HepG2 (cell line): Measurements from ENCODE around the gene RABEPK. TPM values are rescaled to one million over a fixed set of nuclear protein-coding genes. Genes with fewer than 3 reads are reported as not detected.
A peak's percentile ranks its signal among the peaks of the same experiment; 100 is the strongest.

Source experiments
- DMTF1 ChIP-seq: sonication (generic); formaldehyde crosslinking; IDR thresholded peaks from 2 replicates; pipeline ENCODE4 v1.4.0; 2020; ENCODE audit warnings: mild to moderate bottlenecking, missing genetic modification reagents
- FOXO1 ChIP-seq: sonication (generic); formaldehyde crosslinking; IDR thresholded peaks from 2 replicates; pipeline ENCODE4 v1.4.0; 2020; ENCODE audit warnings: missing genetic modification reagents
- HHEX ChIP-seq: IDR thresholded peaks from 2 replicates; pipeline ENCODE4 v1.6.1; 2016; ENCODE audit warnings: control low read depth
- JARID2 ChIP-seq: sonication (generic); formaldehyde crosslinking; IDR thresholded peaks from 2 replicates; pipeline ENCODE4 v1.8.1; 2023; ENCODE audit warnings: missing genetic modification reagents, inconsistent platforms; ENCODE audit not compliant: insufficient replicate concordance
- MXD1 ChIP-seq: sonication (generic); formaldehyde crosslinking; IDR thresholded peaks from 2 replicates; pipeline ENCODE4 v1.4.0; 2020; ENCODE audit warnings: mild to moderate bottlenecking, missing genetic modification reagents
- PHF21A ChIP-seq: sonication (generic); formaldehyde crosslinking; IDR thresholded peaks from 2 replicates; pipeline ENCODE4 v1.5.0; 2020; ENCODE audit warnings: mild to moderate bottlenecking, missing genetic modification reagents
- RARG ChIP-seq: sonication (generic); formaldehyde crosslinking; IDR thresholded peaks from 2 replicates; pipeline ENCODE4 v1.4.0; 2020; ENCODE audit warnings: low read depth, mild to moderate bottlenecking, missing genetic modification reagents
- RFXANK ChIP-seq: IDR thresholded peaks from 2 replicates; pipeline ENCODE4 v1.6.1; 2016
- SYNCRIP ChIP-seq: fragments of 200-400 bp; formaldehyde crosslinking; IDR thresholded peaks from 2 replicates; pipeline ENCODE4 v1.6.1; 2018; ENCODE audit warnings: mild to moderate bottlenecking, low read depth, low read length; ENCODE audit not compliant: insufficient read depth
- ZMAT3 ChIP-seq: sonication (generic); formaldehyde crosslinking; conservative IDR thresholded peaks from 2 replicates; pipeline ENCODE4 v1.7.0; 2021; ENCODE audit warnings: missing genetic modification reagents
- ZNF34 ChIP-seq: sonication (generic); formaldehyde crosslinking; IDR thresholded peaks from 2 replicates; pipeline ENCODE4 v1.4.0; 2020; ENCODE audit warnings: mild to moderate bottlenecking, missing genetic modification reagents, borderline replicate concordance
- ZNF713 ChIP-seq: sonication (generic); formaldehyde crosslinking; IDR thresholded peaks from 2 replicates; pipeline ENCODE4 v1.4.0; 2020; ENCODE audit warnings: mild to moderate bottlenecking, missing genetic modification reagents
- ZSCAN29 ChIP-seq: sonication (generic); formaldehyde crosslinking; conservative IDR thresholded peaks from 2 replicates; pipeline ENCODE4 v1.4.0; 2020; ENCODE audit warnings: mild to moderate bottlenecking, missing genetic modification reagents
- polyA plus RNA-seq, 8 experiments: library from polyadenylated mRNA; depleted of rRNA in 3 of 8; stranded (reverse) in 7 of 8; unstranded in 1 of 8; fragments of >200 nt; fragmentation: Illumina TruSeq in 4 of 8; extraction: Trizol in 4 of 8; gene quantifications; 2 replicates each; pipeline versions ENCODE4 v1.2.1 to v1.2.3, GENCODE V29; 2011 to 2016; ENCODE audit warnings: low read depth in 4 of 8, missing spikeins in 1 of 8, mixed read lengths in 1 of 8; ENCODE audit not compliant: insufficient read depth in 1 of 8
- total RNA-seq, 5 experiments: library from RNA; depleted of rRNA; stranded (reverse); fragments of >200 nt; fragmentation: Illumina TruSeq; extraction: Trizol; gene quantifications; 2 replicates each; pipeline ENCODE4 v1.2.3, GENCODE V29; 2016; ENCODE audit warnings: low read depth in 1 of 5
- TF ChIP-seq, protein P1 (sequence below): sonication (generic); formaldehyde crosslinking; IDR thresholded peaks from 2 replicates; pipeline ENCODE4 v1.5.0; 2020; ENCODE audit warnings: missing genetic modification reagents, mild to moderate bottlenecking, borderline replicate concordance
- TF ChIP-seq, protein P2 (sequence below): sonication (generic); formaldehyde crosslinking; IDR thresholded peaks from 2 replicates; pipeline ENCODE4 v1.8.0; 2022; ENCODE audit warnings: mild to moderate bottlenecking, missing genetic modification reagents; ENCODE audit not compliant: insufficient replicate concordance
- TF ChIP-seq, protein P3 (sequence below): sonication (generic); formaldehyde crosslinking; IDR thresholded peaks from 2 replicates; pipeline ENCODE4 v1.8.1; 2023; ENCODE audit warnings: missing genetic modification reagents, inconsistent platforms, borderline replicate concordance
- TF ChIP-seq, protein P4 (sequence below): sonication (generic); formaldehyde crosslinking; IDR thresholded peaks from 2 replicates; pipeline ENCODE4 v1.4.0; 2020; ENCODE audit warnings: missing genetic modification reagents; ENCODE audit errors: not compliant biosample characterization

RABEPK gene
- total and polyA plus RNA-seq, 2 of the 13 experiments (the other 11 are each of a cell fraction or from before 2014, with no cell fraction given): 75.5 to 90.0 TPM

- no peak for TF ChIP-seq ZNF713
- peak; percentile 12; the same call in 1 of the 2 replicates for TF ChIP-seq FOXO1 (CRISPR knock-in tag)
- no peak for TF ChIP-seq JARID2 (CRISPR knock-in tag)
- TF ChIP-seq, protein P1, sequence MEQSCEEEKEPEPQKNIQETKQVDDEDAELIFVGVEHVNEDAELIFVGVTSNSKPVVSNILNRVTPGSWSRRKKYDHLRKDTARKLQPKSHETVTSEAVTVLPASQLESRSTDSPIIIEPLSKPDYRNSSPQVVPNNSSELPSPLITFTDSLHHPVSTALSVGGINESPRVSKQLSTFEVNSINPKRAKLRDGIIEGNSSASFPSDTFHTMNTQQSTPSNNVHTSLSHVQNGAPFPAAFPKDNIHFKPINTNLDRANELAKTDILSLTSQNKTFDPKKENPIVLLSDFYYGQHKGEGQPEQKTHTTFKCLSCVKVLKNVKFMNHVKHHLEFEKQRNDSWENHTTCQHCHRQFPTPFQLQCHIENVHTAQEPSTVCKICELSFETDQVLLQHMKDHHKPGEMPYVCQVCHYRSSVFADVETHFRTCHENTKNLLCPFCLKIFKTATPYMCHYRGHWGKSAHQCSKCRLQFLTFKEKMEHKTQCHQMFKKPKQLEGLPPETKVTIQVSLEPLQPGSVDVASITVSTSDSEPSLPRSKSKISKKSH (CRISPR knock-in tag): peak; percentile 92; the same call in 1 of the 2 replicates
- TF ChIP-seq HHEX (CRISPR knock-in tag): no peak
- TF ChIP-seq, protein P2, sequence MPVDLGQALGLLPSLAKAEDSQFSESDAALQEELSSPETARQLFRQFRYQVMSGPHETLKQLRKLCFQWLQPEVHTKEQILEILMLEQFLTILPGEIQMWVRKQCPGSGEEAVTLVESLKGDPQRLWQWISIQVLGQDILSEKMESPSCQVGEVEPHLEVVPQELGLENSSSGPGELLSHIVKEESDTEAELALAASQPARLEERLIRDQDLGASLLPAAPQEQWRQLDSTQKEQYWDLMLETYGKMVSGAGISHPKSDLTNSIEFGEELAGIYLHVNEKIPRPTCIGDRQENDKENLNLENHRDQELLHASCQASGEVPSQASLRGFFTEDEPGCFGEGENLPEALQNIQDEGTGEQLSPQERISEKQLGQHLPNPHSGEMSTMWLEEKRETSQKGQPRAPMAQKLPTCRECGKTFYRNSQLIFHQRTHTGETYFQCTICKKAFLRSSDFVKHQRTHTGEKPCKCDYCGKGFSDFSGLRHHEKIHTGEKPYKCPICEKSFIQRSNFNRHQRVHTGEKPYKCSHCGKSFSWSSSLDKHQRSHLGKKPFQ: no peak
- TF ChIP-seq, protein P3, sequence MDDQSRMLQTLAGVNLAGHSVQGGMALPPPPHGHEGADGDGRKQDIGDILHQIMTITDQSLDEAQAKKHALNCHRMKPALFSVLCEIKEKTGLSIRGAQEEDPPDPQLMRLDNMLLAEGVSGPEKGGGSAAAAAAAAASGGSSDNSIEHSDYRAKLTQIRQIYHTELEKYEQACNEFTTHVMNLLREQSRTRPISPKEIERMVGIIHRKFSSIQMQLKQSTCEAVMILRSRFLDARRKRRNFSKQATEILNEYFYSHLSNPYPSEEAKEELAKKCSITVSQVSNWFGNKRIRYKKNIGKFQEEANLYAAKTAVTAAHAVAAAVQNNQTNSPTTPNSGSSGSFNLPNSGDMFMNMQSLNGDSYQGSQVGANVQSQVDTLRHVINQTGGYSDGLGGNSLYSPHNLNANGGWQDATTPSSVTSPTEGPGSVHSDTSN: 0 out of 2 replicates have a peak, but pooled peaks have one; percentile 7
- peak; percentile 81 for TF ChIP-seq MXD1 (CRISPR knock-in tag)
- TF ChIP-seq ZMAT3: peak; percentile 77; the same call in 1 of the 2 replicates
- no peak for TF ChIP-seq SYNCRIP
- TF ChIP-seq ZSCAN29 (CRISPR knock-in tag): no peak; the same call in 1 of the 2 replicates
- peak; percentile 86 for TF ChIP-seq RFXANK (CRISPR knock-in tag)
- 0 out of 2 replicates have a peak, but pooled peaks have one; percentile 30 for TF ChIP-seq RARG (CRISPR knock-in tag)
- 0 out of 2 replicates have a peak, but pooled peaks have one; percentile 37 for TF ChIP-seq ZNF34 (CRISPR knock-in tag)
- TF ChIP-seq, protein P4, sequence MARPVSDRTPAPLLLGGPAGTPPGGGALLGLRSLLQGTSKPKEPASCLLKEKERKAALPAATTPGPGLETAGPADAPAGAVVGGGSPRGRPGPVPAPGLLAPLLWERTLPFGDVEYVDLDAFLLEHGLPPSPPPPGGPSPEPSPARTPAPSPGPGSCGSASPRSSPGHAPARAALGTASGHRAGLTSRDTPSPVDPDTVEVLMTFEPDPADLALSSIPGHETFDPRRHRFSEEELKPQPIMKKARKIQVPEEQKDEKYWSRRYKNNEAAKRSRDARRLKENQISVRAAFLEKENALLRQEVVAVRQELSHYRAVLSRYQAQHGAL (CRISPR knock-in tag): no peak
- TF ChIP-seq PHF21A: peak; percentile 36; the same call in 1 of the 2 replicates
- TF ChIP-seq DMTF1 (CRISPR knock-in tag): no peak
Measured at GRCh38 chr9:125241000-125241862, 40.9 kb downstream of the RABEPK start, which contains the start of gene HSPA5 (continued).
